Measurements from ENCODE around the gene SNRPA.
A peak's percentile ranks its signal among the peaks of the same experiment; 100 is the strongest.

Gene SNRPA

DNA sequence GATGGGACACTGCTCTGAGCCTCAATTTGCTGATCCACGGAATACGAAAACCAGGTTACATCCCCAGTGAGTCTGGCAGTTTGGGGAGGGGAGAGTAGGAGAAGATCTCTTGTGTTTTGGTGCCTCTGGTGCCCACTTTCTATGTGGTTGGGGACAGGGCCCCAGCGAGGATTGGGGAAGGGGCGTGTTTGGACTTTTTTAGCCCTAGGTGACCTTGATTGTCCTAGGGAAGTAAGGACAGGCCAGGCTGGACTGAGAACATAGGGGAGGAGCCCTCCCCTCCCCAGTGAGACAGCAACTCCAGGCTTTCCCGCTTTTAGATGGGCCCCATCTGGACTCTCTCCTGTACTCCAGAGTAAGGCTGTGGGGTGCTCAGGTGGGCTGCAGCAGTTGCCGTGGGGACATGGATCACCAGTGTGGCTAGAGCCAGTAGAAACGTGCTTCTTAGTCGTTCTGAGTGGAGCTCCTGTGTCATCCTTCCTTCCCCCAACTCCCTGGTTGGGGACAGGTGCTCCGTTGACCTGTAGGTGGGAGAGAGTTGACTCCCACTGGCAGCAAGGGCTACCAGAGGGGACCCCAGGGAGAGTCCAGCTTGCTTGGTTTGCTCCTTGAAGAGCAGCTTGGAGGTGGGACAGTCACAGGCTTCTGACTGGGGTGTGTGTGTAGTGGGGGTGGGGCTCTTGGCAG, 52.3 kb downstream of the SNRPA start:
- no peak overlapping the region; the same call in 1 of the 2 replicates for H3K4me3 ChIP-seq (ENCODE audit: low read length)
- no peak for TF ChIP-seq ZNF274 (IDR thresholded peaks at IDR 0.05; ENCODE audit: low read depth, low read length)

DNA sequence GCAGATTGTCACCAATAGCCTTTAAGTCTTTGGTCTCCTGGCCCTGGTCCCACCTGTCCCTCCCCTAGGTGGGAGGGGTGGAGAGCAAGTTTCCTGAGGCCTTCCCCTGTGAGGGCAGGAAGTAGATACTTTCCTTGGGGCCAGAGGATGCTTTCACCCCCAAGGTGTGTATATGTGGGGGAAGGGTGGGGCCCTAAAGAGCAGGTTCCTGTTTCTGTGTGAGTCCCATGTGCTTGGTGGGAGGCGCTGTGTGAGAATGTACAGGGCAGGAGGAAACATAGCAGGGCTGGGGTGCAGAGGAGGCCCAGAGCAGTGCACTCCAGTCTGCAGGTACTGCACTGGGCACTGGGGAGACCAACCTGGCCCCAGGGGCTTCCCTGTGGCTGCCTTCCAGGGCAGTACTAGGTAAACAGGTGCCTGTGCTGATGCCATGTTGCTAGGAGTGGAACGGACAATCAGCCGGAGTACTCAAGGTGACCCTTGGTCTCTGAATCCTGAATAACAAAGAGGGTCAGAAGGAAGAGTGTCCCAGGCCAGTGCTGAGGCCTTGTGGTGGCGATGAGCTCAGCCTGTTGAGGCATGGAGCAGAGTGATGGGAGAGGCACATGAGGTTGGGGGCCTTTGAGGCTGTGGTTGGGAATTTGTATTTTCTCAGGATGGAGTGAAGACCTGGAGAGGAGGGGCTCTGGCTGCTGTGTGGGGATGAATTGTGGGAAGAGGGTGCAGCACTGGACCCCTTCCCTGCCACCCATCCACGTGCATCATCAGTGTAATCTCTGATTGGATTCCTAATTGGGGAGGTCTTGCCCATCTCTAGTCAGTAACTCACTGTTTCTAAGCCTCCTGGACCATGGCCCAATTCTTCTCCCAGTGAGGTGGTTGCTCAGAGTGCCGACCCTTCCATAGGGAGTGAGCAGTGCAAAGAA, 53.1 kb downstream of the SNRPA start:
- TF ChIP-seq ZNF274 (IDR thresholded peaks at IDR 0.05; ENCODE audit: low read depth, low read length), result no peak
- H3K4me3 ChIP-seq (ENCODE audit: low read length), result no peak overlapping the region; the same call in 1 of the 2 replicates

DNA sequence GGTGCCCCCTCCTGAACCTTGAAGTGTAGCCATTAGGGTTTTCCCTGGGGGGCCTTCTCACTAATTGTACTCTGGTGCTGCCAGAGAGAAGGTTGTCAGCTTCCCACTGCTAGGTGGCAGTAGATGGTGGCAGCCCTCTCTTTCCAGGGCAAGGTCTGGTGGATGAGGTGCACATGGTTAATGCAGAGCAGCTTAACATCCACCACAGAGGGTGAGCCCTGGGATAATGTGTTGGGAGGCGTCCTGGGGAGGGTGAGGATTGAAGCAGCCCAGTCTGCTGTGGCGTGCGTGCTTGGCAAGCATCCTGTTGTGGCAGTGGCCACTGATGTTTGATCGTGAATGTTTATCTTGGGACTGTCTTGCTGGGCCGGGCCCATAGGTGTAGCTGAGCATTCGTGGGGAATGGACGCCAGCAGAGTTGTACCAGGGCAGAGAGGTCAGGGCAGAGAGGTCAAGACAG, 53.8 kb downstream of the SNRPA start:
- H3K4me3 ChIP-seq (ENCODE audit: low read length), result no peak overlapping the region
- no peak for TF ChIP-seq ZNF274 (IDR thresholded peaks at IDR 0.05; ENCODE audit: low read depth, low read length)

DNA sequence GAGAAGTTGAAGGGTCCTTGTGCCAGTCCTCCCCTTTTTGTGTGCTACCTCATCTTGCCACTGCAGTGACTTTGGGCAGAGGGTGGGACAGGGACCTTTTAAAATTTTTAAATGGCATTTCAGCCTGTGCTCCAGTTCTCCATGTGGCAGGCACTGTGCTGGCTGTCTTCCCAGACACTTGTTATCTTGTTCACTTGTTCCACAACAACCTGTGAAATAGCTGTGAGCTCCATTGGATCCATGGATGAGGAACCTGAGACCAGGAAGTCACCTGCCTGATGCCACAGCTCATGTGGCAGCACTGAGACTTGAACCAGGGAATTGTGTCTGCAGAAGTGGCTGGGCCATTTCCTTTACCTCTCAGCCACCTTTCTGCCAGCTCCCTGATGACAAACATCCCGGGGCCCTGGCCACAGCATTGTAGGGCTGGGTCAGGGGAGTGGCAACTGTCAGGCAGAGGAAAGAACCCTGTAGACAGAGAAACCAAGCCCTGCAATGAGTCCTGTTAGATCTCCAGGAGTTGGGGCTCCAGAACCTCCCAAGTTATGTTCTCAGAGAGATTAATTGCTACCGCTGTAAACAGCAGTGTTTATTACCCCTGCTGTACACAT, 54.4 kb downstream of the SNRPA start:
- TF ChIP-seq ZNF274 (IDR thresholded peaks at IDR 0.05; ENCODE audit: low read depth, low read length), result no peak
- no peak overlapping the region for H3K4me3 ChIP-seq (ENCODE audit: low read length)

DNA sequence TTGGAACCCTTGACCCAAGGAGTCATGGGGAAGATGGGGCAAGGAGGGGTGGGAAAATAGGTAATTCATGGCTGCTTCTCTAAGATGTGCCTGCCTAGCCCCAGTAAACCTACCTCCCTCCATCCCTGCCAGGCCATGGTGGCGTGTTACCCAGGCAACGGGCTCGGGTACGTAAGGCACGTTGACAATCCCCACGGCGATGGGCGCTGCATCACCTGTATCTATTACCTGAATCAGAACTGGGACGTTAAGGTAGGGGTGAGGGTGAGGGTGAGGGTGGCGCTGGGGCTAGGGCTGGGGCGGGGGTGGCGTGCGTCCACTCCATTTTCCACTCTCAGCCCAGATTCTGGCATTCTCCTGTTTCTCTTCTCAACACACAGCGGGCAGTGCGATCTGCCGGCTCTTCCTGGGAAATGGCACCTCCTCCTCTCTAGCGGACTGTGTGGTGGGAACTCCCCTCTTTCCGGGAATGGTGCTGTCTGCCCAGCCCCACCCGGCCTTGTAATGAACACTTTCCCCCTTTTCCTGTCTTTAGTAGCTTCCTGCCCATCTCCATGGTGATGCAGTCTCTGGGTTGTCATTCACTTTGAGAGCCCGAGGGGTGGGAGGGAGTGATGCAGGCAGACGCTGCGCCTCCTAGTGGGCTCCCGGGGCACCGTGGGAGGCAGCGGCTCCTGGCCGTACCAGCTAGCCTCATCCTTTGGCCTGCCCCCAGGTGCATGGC, 55.6 kb downstream of the SNRPA start:
- H3K4me3 ChIP-seq (ENCODE audit: low read length), result no peak overlapping the region
- no peak for TF ChIP-seq ZNF274 (IDR thresholded peaks at IDR 0.05; ENCODE audit: low read depth, low read length)

DNA sequence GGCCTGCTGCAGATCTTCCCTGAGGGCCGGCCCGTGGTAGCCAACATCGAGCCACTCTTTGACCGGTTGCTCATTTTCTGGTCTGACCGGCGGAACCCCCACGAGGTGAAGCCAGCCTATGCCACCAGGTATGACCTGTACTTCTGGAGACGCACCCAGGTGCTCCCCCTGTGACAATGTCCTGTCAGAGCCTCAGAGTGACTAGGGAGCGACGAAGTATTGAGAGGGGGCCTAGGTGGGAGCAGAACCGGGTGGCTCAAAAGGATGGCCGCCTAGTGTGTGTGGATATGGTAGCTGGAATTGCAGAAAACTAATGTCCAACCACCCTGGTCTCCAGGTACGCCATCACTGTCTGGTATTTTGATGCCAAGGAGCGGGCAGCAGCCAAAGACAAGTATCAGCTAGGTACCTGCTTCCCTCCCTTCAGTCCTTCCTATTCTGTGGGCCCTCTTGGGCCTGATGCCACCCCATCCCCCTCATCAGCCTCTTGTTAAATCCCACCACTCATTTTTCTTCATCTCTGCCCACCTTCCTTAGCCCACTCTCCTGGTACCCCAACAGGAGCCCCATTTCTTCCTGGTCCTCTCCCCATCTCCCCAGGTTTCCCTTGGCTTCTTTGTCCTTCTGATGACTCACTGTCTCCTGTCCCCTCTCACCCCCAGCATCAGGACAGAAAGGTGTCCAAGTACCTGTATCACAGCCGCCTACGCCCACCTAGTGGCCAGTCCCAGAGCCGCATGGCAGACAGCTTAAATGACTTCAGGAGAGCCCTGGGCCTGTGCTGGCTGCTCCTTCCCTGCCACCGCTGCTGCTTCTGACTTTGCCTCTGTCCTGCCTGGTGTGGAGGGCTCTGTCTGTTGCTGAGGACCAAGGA, 56.4 kb downstream of the SNRPA start:
- no peak overlapping the region for H3K4me3 ChIP-seq (ENCODE audit: low read length)
- TF ChIP-seq ZNF274 (IDR thresholded peaks at IDR 0.05; ENCODE audit: low read depth, low read length), result no peak

DNA sequence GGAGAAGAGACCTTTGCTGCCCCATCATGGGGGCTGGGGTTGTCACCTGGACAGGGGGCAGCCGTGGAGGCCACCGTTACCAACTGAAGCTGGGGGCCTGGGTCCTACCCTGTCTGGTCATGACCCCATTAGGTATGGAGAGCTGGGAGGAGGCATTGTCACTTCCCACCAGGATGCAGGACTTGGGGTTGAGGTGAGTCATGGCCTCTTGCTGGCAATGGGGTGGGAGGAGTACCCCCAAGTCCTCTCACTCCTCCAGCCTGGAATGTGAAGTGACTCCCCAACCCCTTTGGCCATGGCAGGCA, 57.0 kb downstream of the SNRPA start:
- no peak for TF ChIP-seq ZNF274 (IDR thresholded peaks at IDR 0.05; ENCODE audit: low read depth, low read length)
- no peak overlapping the region for H3K4me3 ChIP-seq (ENCODE audit: low read length)

DNA sequence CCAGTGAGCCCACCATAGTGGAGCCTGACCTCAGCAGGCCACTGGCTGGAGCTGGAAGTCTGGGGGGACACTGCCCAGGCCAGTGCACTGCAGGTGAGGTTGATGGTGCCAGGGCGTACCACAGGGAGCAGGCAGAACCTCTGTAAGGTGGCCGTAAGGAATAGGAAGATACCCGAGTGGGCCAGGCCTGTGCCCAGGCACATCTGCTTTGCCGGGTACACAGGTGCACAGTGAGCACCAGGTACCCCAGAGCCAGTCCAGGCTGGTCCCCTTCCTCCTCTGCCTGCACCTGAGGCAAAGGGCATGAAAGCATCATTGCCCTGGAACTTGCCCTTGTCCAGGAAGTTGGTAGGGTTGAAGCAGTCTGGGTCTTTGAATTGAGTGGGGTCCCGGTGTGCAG, 57.5 kb downstream of the SNRPA start:
- TF ChIP-seq ZNF274 (IDR thresholded peaks at IDR 0.05; ENCODE audit: low read depth, low read length), result no peak
- no peak overlapping the region for H3K4me3 ChIP-seq (ENCODE audit: low read length)

DNA sequence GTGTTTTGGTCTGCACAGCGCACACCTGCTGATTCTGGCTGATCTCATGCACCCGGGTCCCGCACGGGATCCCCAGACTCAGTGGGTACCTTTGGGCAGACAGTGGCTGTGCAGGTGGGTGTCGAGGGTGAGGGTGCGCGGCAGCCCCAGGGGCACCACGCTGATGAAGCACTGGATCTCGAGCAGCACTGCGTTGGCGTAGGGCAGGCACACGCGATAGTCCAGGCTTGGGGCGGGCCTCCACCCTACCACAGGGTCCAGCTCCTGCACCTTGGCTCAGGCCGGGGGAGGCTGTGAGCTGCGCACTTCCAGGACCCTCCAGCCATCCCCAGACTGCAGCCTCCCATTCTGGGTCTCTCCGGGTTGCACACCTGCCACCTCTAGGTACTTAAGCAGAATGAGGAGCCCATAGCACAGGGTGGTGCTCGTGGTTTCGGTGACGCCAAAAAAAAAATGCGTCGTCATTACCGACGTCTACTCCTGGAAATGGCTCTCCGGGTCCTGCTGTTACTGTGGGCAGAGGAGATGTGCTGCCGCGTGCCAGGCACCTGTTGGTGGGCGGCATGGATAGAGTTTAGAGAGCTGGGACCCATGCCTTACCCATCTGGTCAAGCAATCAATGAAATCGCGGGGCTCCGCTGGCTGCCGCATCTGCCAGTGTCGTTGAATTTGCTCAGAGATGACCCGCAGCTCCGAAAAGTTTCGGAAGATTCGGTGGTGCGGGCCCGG, 58.5 kb downstream of the SNRPA start:
- no peak overlapping the region for H3K4me3 ChIP-seq (ENCODE audit: low read length)
- no peak for TF ChIP-seq ZNF274 (IDR thresholded peaks at IDR 0.05; ENCODE audit: low read depth, low read length)

DNA sequence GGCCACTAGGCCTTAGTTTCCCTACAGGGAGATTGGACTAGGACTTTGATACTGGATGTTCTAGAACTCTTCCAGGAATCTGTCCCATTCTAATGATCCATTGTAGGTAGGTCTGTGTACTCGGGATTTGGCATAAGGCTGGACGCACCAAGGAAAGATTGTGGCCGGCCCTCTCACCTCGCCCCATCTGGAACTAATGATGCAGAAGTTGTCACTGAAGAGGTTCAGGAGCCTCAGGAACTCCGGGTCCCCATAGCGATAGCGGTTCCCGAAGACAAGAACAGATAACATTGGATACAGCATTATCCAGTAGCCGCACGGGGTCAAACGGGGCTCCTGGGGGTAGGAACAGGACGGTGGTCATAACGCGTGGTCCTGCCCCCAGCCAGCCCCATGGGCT, 59.2 kb downstream of the SNRPA start:
- H3K4me3 ChIP-seq (ENCODE audit: low read length), result no peak overlapping the region
- no peak for TF ChIP-seq ZNF274 (IDR thresholded peaks at IDR 0.05; ENCODE audit: low read depth, low read length)

DNA sequence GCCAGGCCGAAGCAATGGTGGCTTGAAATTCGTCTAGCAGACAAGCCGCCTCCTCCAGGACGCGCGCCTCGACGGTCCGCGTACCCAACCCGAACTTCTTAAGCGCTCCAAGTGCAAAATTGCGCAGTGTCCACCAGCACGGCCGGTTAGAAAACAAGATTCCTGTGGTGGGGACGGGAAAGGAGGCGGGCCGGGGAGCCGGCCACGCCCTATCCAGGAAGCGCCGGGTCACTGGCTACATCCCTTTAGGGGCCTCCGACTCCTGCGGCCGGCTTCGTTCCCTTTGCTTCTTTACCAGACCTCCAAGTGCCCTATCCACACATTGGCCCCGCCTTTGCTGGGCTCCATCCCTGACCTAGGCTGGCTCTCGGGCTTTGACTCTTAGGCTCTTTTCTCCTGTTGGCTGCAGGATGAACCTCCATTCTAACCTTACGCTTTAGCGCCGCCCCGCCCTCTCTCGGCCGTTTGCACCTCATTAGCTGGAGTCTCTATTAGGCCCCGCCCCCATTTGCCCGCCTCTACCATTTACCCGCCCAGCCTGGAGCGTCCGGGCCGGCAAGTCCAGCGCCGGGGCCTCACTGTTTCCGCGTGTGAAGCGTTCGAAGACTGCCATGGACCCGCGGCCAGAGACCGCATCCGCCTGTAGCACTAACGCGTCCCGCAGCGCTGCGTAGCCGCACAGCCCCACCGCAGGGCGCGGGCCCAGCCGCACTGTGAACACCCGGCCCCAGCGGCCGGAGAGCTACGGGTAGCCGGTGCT, 59.8 kb downstream of the SNRPA start:
- H3K4me3 ChIP-seq (ENCODE audit: low read length), result peak overlapping the region; percentile 37; the same call in 1 of the 2 replicates

Measured in GM08714 (cell line).